ENCODE results near the gene MED23.

- TF ChIP-seq CTCF (IDR thresholded peaks at IDR 0.05; ENCODE audit: insufficient read depth, low read depth, low read length) = no peak
- no peak for TF ChIP-seq EZH2 (IDR thresholded peaks at IDR 0.05; ENCODE audit: insufficient read depth, low read length)
These were observed 14.6 kb downstream of the MED23 start for GRCh38 chr6:131613296-131613925.

Measured in astrocyte (in vitro differentiated cells and primary cell).